HG03558 (cell line): Measurements from ENCODE around the gene LY6G6C.

Source experiments
- ATAC-seq: cut with Tn5 transposase; IDR thresholded peaks from one replicate; pipeline ENCODE4 v1.9.1; 2021; ENCODE audit warnings: moderate number of reproducible peaks; ENCODE audit not compliant: unreplicated experiment; ENCODE audit errors: extremely low read depth

Gene LY6G6C

GRCh38 chr6:31742894-31743293, 21.3 kb upstream of the LY6G6C start:
- no peak for ATAC-seq

- ATAC-seq, result no peak
Observed at GRCh38 chr6:31741815-31742214, 20.3 kb upstream of the LY6G6C start.

GRCh38 chr6:31740397-31741223, 19.1 kb upstream of the LY6G6C start:
- no peak for ATAC-seq

- peak; percentile 50 for ATAC-seq
Observed at GRCh38 chr6:31739639-31740396, 18.3 kb upstream of the LY6G6C start, which contains the start of gene MSH5. MSH5 (plus strand) TSS chr6:31740005; CDS start chr6:31740467, 462 bp downstream.

GRCh38 chr6:31737991-31738979, 16.7 kb upstream of the LY6G6C start:
- ATAC-seq, result no peak

- no peak for ATAC-seq
Observed at GRCh38 chr6:31737315-31737990, 15.9 kb upstream of the LY6G6C start.

GRCh38 chr6:31736768-31737314, 15.3 kb upstream of the LY6G6C start:
- ATAC-seq, result no peak

GRCh38 chr6:31736021-31736767, 14.6 kb upstream of the LY6G6C start, which contains the start of gene CLIC1:
CLIC1 (minus strand) TSS chr6:31736530; CDS start chr6:31736300, 230 bp downstream.
- no peak for ATAC-seq

GRCh38 chr6:31734821-31735406, 13.4 kb upstream of the LY6G6C start:
- no peak for ATAC-seq

- no peak for ATAC-seq
Observed at GRCh38 chr6:31734247-31734820, 12.8 kb upstream of the LY6G6C start.

- ATAC-seq, result no peak
Observed at GRCh38 chr6:31733734-31734133, 12.2 kb upstream of the LY6G6C start.

- no peak for ATAC-seq
Observed at GRCh38 chr6:31732029-31732428, 10.5 kb upstream of the LY6G6C start.

- no peak for ATAC-seq
Observed at GRCh38 chr6:31730631-31731086, 9.1 kb upstream of the LY6G6C start.

GRCh38 chr6:31729979-31730630, 8.6 kb upstream of the LY6G6C start:
- ATAC-seq, result no peak

GRCh38 chr6:31729515-31729978, 8.0 kb upstream of the LY6G6C start:
- ATAC-seq, result no peak

GRCh38 chr6:31728767-31729514, 7.4 kb upstream of the LY6G6C start, which contains the start of gene DDAH2:
DDAH2 (minus strand) TSS chr6:31729299; CDS start chr6:31729161, 138 bp downstream.
- no peak for ATAC-seq
